Calu3 (cell line): Measurements from ENCODE around the gene CTSC. TPM values are rescaled to one million over a fixed set of nuclear protein-coding genes. Genes with fewer than 3 reads are reported as not detected.
"Not testable (repeated sequence)": the region's sequence is repeated elsewhere in the genome, so short reads cannot be mapped to it uniquely, and the experiment has no call there.

Experiments
- BruUV-seq: library from RNA; stranded (reverse); fragments of 400-500 nt; replicated peaks from 2 replicates; lab custom pipeline; 2021; lab: Mats Ljungman, UMichigan
- CTCF ChIA-PET: fragments of 300-600 bp; sonication (Branson Sonifier 250); formaldehyde crosslinking; loops from one replicate; lab custom pipeline; 2022; ENCODE audit warnings: antibody characterized with exemption; lab: Charles Lee
- DNase-seq: peaks from one replicate; pipeline ENCODE4 v3.0.0; 2022
- H3K27ac Mint-ChIP-seq: one replicate; pipeline ENCODE4 v1.8.0; 2022; ENCODE audit warnings: mixed read lengths; ENCODE audit not compliant: unreplicated experiment
- H3K27me3 Mint-ChIP-seq: one replicate; pipeline ENCODE4 v1.8.0; 2022; ENCODE audit warnings: mixed read lengths; ENCODE audit not compliant: unreplicated experiment
- H3K36me3 Mint-ChIP-seq: one replicate; pipeline ENCODE4 v1.8.0; 2022; ENCODE audit warnings: mild to moderate bottlenecking, moderate library complexity, mixed read lengths; ENCODE audit not compliant: insufficient read depth, unreplicated experiment
- H3K4me1 Mint-ChIP-seq: one replicate; pipeline ENCODE4 v1.8.0; 2022; ENCODE audit warnings: mild to moderate bottlenecking, low read depth, mixed read lengths; ENCODE audit not compliant: unreplicated experiment
- H3K4me3 Mint-ChIP-seq: one replicate; pipeline ENCODE4 v1.8.0; 2022; ENCODE audit warnings: mild to moderate bottlenecking, low read depth, moderate library complexity, mixed read lengths; ENCODE audit not compliant: unreplicated experiment
- H3K9me3 Mint-ChIP-seq: one replicate; pipeline ENCODE4 v1.8.0; 2022; ENCODE audit warnings: low read depth, mixed read lengths; ENCODE audit not compliant: unreplicated experiment
- CTCF ChIP-seq: fragments of 200-600 bp; IDR thresholded peaks from one replicate; pipeline ENCODE4 v1.8.0; 2022; ENCODE audit warnings: antibody characterized with exemption; ENCODE audit not compliant: unreplicated experiment
- intact Hi-C: fragments of 100-400 bp; cut with micrococcal nuclease; formaldehyde crosslinking; loops from one replicate; pipeline ENCODE4 v1.10.0; 2022; ENCODE audit not compliant: unreplicated experiment
- total RNA-seq: library from RNA; stranded (reverse); gene quantifications from 2 replicates; pipeline ENCODE4 v1.2.3, GENCODE V29; 2022

Gene CTSC
- total RNA-seq, 1 experiment from 2014 or later, result 413 TPM

GRCh38 chr11:88327061-88327460 lies 10.5 kb downstream of the CTSC start:
- no peaks in the 10 kb centered on the region for H3K27me3 Mint-ChIP-seq
- H3K4me3 Mint-ChIP-seq, result no peak overlapping the region
- intact Hi-C loops, result no loop called here
- TF ChIP-seq CTCF, result no peak
- H3K4me1 Mint-ChIP-seq, result peaks cover 53% of the 10 kb centered on the region
- H3K27ac Mint-ChIP-seq, result no peak overlapping the region
- CTCF ChIA-PET, result no interaction called here
- peaks cover 43% of the 10 kb centered on the region for H3K36me3 Mint-ChIP-seq
- DNase-seq, result no peak
- no peaks in the 10 kb centered on the region for H3K9me3 Mint-ChIP-seq
- no TSS peak for BruUV-seq

- CTCF ChIA-PET, result no interaction called here
- DNase-seq, result no peak
- no peaks in the 10 kb centered on the region for H3K27me3 Mint-ChIP-seq
- no peak for TF ChIP-seq CTCF
- no peaks in the 10 kb centered on the region for H3K9me3 Mint-ChIP-seq
- intact Hi-C loops, result no loop called here
- no TSS peak for BruUV-seq
- no peak overlapping the region for H3K27ac Mint-ChIP-seq
- H3K4me3 Mint-ChIP-seq, result no peak overlapping the region
- peaks cover 43% of the 10 kb centered on the region for H3K4me1 Mint-ChIP-seq
- peaks cover 42% of the 10 kb centered on the region for H3K36me3 Mint-ChIP-seq
Measured at GRCh38 chr11:88326099-88326498, 11.4 kb downstream of the CTSC start.

GRCh38 chr11:88324562-88325345 lies 12.8 kb downstream of the CTSC start:
- TF ChIP-seq CTCF, result no peak
- no peaks in the 10 kb centered on the region for H3K9me3 Mint-ChIP-seq
- peaks cover 36% of the 10 kb centered on the region for H3K4me1 Mint-ChIP-seq
- peak overlapping the region; percentile 35 for H3K27ac Mint-ChIP-seq
- BruUV-seq, result no TSS peak
- CTCF ChIA-PET, result no interaction called here
- no peaks in the 10 kb centered on the region for H3K27me3 Mint-ChIP-seq
- intact Hi-C loops, result no loop called here
- peaks cover 34% of the 10 kb centered on the region for H3K36me3 Mint-ChIP-seq
- H3K4me3 Mint-ChIP-seq, result no peak overlapping the region
- no peak for DNase-seq

- BruUV-seq, H3K9me3 Mint-ChIP-seq, CTCF ChIA-PET, H3K27me3 Mint-ChIP-seq, H3K4me3 Mint-ChIP-seq, intact Hi-C loops, H3K27ac Mint-ChIP-seq, DNase-seq: not testable (repeated sequence)
- Mint-ChIP-seq H3K4me1 (peaks cover 35% of the 10 kb centered on the region), H3K36me3 (peaks cover 24% of the 10 kb centered on the region)
Measured at GRCh38 chr11:88322881-88323280, 14.7 kb downstream of the CTSC start.

GRCh38 chr11:88321412-88321811 lies 16.1 kb downstream of the CTSC start:
- H3K27me3 Mint-ChIP-seq, DNase-seq, H3K4me3 Mint-ChIP-seq, H3K27ac Mint-ChIP-seq, BruUV-seq, H3K9me3 Mint-ChIP-seq, CTCF ChIA-PET, intact Hi-C loops: not testable (repeated sequence)
- peaks cover 30% of the 10 kb centered on the region for H3K36me3 Mint-ChIP-seq
- peaks cover 40% of the 10 kb centered on the region for H3K4me1 Mint-ChIP-seq
